Astrocyte (in vitro differentiated cells and primary cell): ENCODE data around the gene RETREG1.

Source experiments
- EZH2 ChIP-seq: IDR thresholded peaks from 2 replicates; pipeline ENCODE4 v1.6.1; 2012; ENCODE audit warnings: mild to moderate bottlenecking, low read length, inconsistent platforms; ENCODE audit not compliant: insufficient read depth
- TF ChIP-seq, protein P1 (sequence below): IDR thresholded peaks from 2 replicates; pipeline ENCODE4 v1.5.1; 2011; ENCODE audit warnings: low read depth, mild to moderate bottlenecking, inconsistent platforms, low read length, moderate library complexity; ENCODE audit not compliant: insufficient read depth

GRCh38 chr5:16570121-16570815 is 46.5 kb downstream of the RETREG1 start:
- TF ChIP-seq, protein P1, sequence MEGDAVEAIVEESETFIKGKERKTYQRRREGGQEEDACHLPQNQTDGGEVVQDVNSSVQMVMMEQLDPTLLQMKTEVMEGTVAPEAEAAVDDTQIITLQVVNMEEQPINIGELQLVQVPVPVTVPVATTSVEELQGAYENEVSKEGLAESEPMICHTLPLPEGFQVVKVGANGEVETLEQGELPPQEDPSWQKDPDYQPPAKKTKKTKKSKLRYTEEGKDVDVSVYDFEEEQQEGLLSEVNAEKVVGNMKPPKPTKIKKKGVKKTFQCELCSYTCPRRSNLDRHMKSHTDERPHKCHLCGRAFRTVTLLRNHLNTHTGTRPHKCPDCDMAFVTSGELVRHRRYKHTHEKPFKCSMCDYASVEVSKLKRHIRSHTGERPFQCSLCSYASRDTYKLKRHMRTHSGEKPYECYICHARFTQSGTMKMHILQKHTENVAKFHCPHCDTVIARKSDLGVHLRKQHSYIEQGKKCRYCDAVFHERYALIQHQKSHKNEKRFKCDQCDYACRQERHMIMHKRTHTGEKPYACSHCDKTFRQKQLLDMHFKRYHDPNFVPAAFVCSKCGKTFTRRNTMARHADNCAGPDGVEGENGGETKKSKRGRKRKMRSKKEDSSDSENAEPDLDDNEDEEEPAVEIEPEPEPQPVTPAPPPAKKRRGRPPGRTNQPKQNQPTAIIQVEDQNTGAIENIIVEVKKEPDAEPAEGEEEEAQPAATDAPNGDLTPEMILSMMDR = no peak
- no peak for TF ChIP-seq EZH2
